Ovary (tissue), 9 donors: ENCODE data around the gene AK1. TPM values are rescaled to one million over a fixed set of nuclear protein-coding genes. Genes with fewer than 3 reads are reported as not detected.
A peak's percentile ranks its signal among the peaks of the same experiment; 100 is the strongest.
"Not testable (repeated sequence)": the region's sequence is repeated elsewhere in the genome, so short reads cannot be mapped to it uniquely, and the experiment has no call there.

ENCODE experiments used
- DNase-seq, 5 donors: peaks; one replicate each; pipeline ENCODE4 v3.0.0-alpha.2; 2019 to 2020
- H3K27ac ChIP-seq, 2 donors: fragments of 200-600 bp; one replicate each; pipeline versions ENCODE4 v1.5.1 to v1.8.0; 2019 to 2022
- H3K27me3 ChIP-seq: fragments of 200-600 bp; one replicate; pipeline ENCODE4 v1.8.0; 2022
- H3K36me3 ChIP-seq: fragments of 200-600 bp; sonication (generic); one replicate; pipeline ENCODE4 v1.5.1; 2019
- H3K4me1 ChIP-seq: one replicate; pipeline ENCODE4 v1.8.1; 2013; ENCODE audit warnings: mild to moderate bottlenecking, moderate library complexity; ENCODE audit not compliant: insufficient read depth
- H3K4me3 ChIP-seq: fragments of 200-600 bp; sonication (generic); one replicate; pipeline ENCODE4 v1.5.1; 2017
- H3K9me3 ChIP-seq, 2 donors: fragments of 200-600 bp in 1 of 2; sonication (generic) in 1 of 2; one replicate each; pipeline versions ENCODE4 v1.5.1 to v1.8.1; 2013 to 2019; ENCODE audit warnings: mild to moderate bottlenecking in 1 of 2, moderate library complexity in 1 of 2
- CTCF ChIP-seq, 3 donors: fragments of 450-650 bp in 2 of 3; fragments of 200-600 bp in 1 of 3; IDR thresholded peaks; one replicate each; pipeline versions ENCODE4 v1.5.1 to v1.8.0; 2016 to 2022; ENCODE audit warnings: antibody characterized with exemption in 3 of 3, mild to moderate bottlenecking in 1 of 3
- EP300 ChIP-seq: sonication (generic); formaldehyde crosslinking; IDR thresholded peaks from one replicate; pipeline ENCODE4 v1.6.1; 2017; ENCODE audit warnings: antibody characterized with exemption
- POLR2A ChIP-seq: fragments of 450-650 bp; IDR thresholded peaks from one replicate; pipeline ENCODE4 v1.6.1; 2017; ENCODE audit warnings: antibody characterized with exemption, mild to moderate bottlenecking, moderate library complexity
- WGBS, 3 donors: extraction: QIAGEN DNeasy Blood & Tissue Kit in 1 of 3; methylation state at CpG; one replicate each; pipeline versions ENCODE4 v1.1.5 to v1.1.7; 2013 to 2017; 5-methylcytosine and 5-hydroxymethylcytosine counted together
- intact Hi-C, 4 donors: fragments of 100-400 bp; cut with DNase I; formaldehyde crosslinking; loops; one replicate each; pipeline versions ENCODE4 v1.11.0 to v1.15.1; 2022 to 2023
- polyA plus RNA-seq, 2 donors: library from polyadenylated mRNA; stranded (reverse); fragments of 200-250 nt in 1 of 2; fragments of 350-450 nt in 1 of 2; fragmentation: Illumina TruSeq in 1 of 2; extraction: RNeasy Lipid Tissue Mini Kit (QIAGEN cat#74804) in 1 of 2; gene quantifications; one replicate each; pipeline ENCODE4 v1.2.3, GENCODE V29; 2013 to 2014
- total RNA-seq, 7 donors: library from RNA; depleted of rRNA in 2 of 7; stranded (reverse); fragments of >200 nt in 2 of 7; fragmentation: NEBNext Ultra II Directional in 3 of 7; extraction: Animal tissue kit (Norgen Biotek cat#: 25700) in 3 of 7; gene quantifications; one replicate each; pipeline versions ENCODE4 v1.1.0 to v1.2.4, GENCODE V29; 2016 to 2023
- donor health status: DM: no; HTN: no; CAD: no; lungs with moderate emphysema.
- donor health status: DM: no; HTN: no; CAD: no.
- donor health status: Bipolar disorder and iron deficiency.
- donor health status: DM: yes; HTN: yes; CAD: no.
- donor health status: DM: no; HTN: no; CAD: no.
- donor health status: DM: yes; HTN: yes; CAD: no.

AK1 gene
- total and polyA plus RNA-seq, 9 donors = 30.9 to 174 (median 119) TPM

GRCh38 chr9:127885508-127886281 is 8.2 kb upstream of the AK1 start:
- Histone ChIP-seq H3K27me3 (no peaks in the 10 kb centered on the region), H3K9me3 (no peaks in the 10 kb centered on the region), H3K27ac (no peak overlapping the region), H3K36me3 (no peaks in the 10 kb centered on the region), H3K4me1 (no peaks in the 10 kb centered on the region), H3K4me3 (no peak overlapping the region)
- no peak for TF ChIP-seq EP300
- no peak for TF ChIP-seq CTCF (IDR thresholded peaks at IDR 0.05)
- TF ChIP-seq POLR2A = no peak
- 66 to 72% (median 69%) methylated on average over 13 of the region's 13 CpGs for WGBS, 3 donors
- DNase-seq = peak in 2 of 5 donors; percentile 15 to 18
- intact Hi-C loops = no loop called here

GRCh38 chr9:127884976-127885490 is 7.6 kb upstream of the AK1 start:
- no peak overlapping the region for H3K4me3 ChIP-seq
- TF ChIP-seq EP300 (no peak), CTCF (IDR thresholded peaks at IDR 0.05) (no peak), POLR2A (no peak)
- peak in 1 of 5 donors; percentile 18 for DNase-seq
- WGBS, 3 donors = 72 to 83% (median 76%) methylated on average over 15 of the region's 15 CpGs
- no peaks in the 10 kb centered on the region for H3K27me3 ChIP-seq
- intact Hi-C loops = no loop called here
- H3K36me3 ChIP-seq = no peaks in the 10 kb centered on the region
- no peak overlapping the region for H3K27ac ChIP-seq
- no peaks in the 10 kb centered on the region for H3K4me1 ChIP-seq
- no peaks in the 10 kb centered on the region for H3K9me3 ChIP-seq

- no peak overlapping the region for H3K4me3 ChIP-seq
- no peaks in the 10 kb centered on the region for H3K9me3 ChIP-seq
- 69 to 74% (median 70%) methylated on average over 11 of the region's 11 CpGs for WGBS, 3 donors
- H3K36me3 ChIP-seq = no peaks in the 10 kb centered on the region
- H3K27ac ChIP-seq = no peak overlapping the region
- H3K4me1 ChIP-seq = no peaks in the 10 kb centered on the region
- no peaks in the 10 kb centered on the region for H3K27me3 ChIP-seq
- intact Hi-C loops = no loop called here
- DNase-seq = peak in 3 of 5 donors; percentile 20 to 62 (median 47)
- no peak for TF ChIP-seq CTCF (IDR thresholded peaks at IDR 0.05)
- no peak for TF ChIP-seq POLR2A
- no peak for TF ChIP-seq EP300
Observed at GRCh38 chr9:127884427-127884911, 7.0 kb upstream of the AK1 start.

- Histone ChIP-seq H3K27ac (no peak overlapping the region), H3K4me1 (no peaks in the 10 kb centered on the region), H3K27me3 (no peaks in the 10 kb centered on the region), H3K36me3 (no peaks in the 10 kb centered on the region), H3K4me3 (no peak overlapping the region), H3K9me3 (no peaks in the 10 kb centered on the region)
- TF ChIP-seq POLR2A (no peak), EP300 (no peak), CTCF (IDR thresholded peaks at IDR 0.05) (no peak)
- peak in 1 of 5 donors; percentile 28 for DNase-seq
- intact Hi-C loops = no loop called here
- WGBS, 3 donors = 69 to 81% (median 73%) methylated on average over 7 of the region's 7 CpGs
Observed at GRCh38 chr9:127883959-127884358, 6.5 kb upstream of the AK1 start.

GRCh38 chr9:127881715-127882114 is 4.2 kb upstream of the AK1 start:
- WGBS, 3 donors = 66 to 79% (median 69%) methylated on average over 3 of the region's 3 CpGs
- intact Hi-C loops = not testable (repeated sequence)

More at GRCh38 chr9:127881715-127882114, 4.2 kb upstream of the AK1 start:
- not testable (repeated sequence) for H3K27ac ChIP-seq, H3K9me3 ChIP-seq, H3K4me1 ChIP-seq, DNase-seq, H3K36me3 ChIP-seq, H3K4me3 ChIP-seq, H3K27me3 ChIP-seq
